K562 (cell line): ENCODE measurements around the gene SLC6A6. TPM values are rescaled to one million over a fixed set of nuclear protein-coding genes. Genes with fewer than 3 reads are reported as not detected.

Experiments
- CHD1 ChIP-seq: fragments of 200-600 bp; sonication (generic); IDR thresholded peaks from one replicate; pipeline ENCODE4 v1.6.1; 2012; ENCODE audit warnings: mild to moderate bottlenecking, moderate library complexity, low read length, inconsistent platforms
- KDM5B ChIP-seq: fragments of 200-600 bp; sonication (generic); IDR thresholded peaks from 2 replicates; pipeline ENCODE4 v1.6.1; 2012; ENCODE audit warnings: low read depth, mild to moderate bottlenecking, moderate library complexity, low read length, control low read depth, inconsistent platforms; ENCODE audit not compliant: insufficient replicate concordance
- MXI1 ChIP-seq: IDR thresholded peaks from 2 replicates; pipeline ENCODE4 v1.6.1; 2011; ENCODE audit warnings: low read depth, mild to moderate bottlenecking, improper control_type of control experiment, low read length
- PTRF ChIP-seq: fragments of 450-650 bp; IDR thresholded peaks from 2 replicates; pipeline ENCODE4 v1.6.1; 2016; ENCODE audit warnings: mild to moderate bottlenecking, missing genetic modification characterization, missing compliant biosample characterization
- PTTG1 ChIP-seq: fragments of 450-650 bp; IDR thresholded peaks from 2 replicates; pipeline ENCODE4 v1.6.1; 2016; ENCODE audit warnings: low read depth, mild to moderate bottlenecking, missing genetic modification characterization, missing compliant biosample characterization
- SIN3B ChIP-seq: fragments of 450-650 bp; IDR thresholded peaks from 2 replicates; pipeline ENCODE4 v1.6.1; 2017; ENCODE audit warnings: low read depth, mild to moderate bottlenecking, moderate library complexity
- TAF7 ChIP-seq: fragments of 450-650 bp; IDR thresholded peaks from 2 replicates; pipeline ENCODE4 v1.6.1; 2016; ENCODE audit warnings: missing genetic modification characterization, missing compliant biosample characterization
- ZNF586 ChIP-seq: fragments of 450-650 bp; formaldehyde crosslinking; conservative IDR thresholded peaks from 2 replicates; pipeline ENCODE4 v1.4.0; 2020; ENCODE audit warnings: mild to moderate bottlenecking, moderate library complexity
- ZSCAN29 ChIP-seq: fragments of 450-650 bp; IDR thresholded peaks from 2 replicates; pipeline ENCODE4 v1.6.1; 2017
- polyA plus RNA-seq, 8 experiments: library from polyadenylated mRNA; depleted of rRNA in 4 of 8; stranded (reverse) in 5 of 8; unstranded in 3 of 8; fragments of >200 nt; fragmentation: Nextera tagmentation in 2 of 8; fragmentation: Illumina TruSeq in 1 of 8; extraction: Ambion mirVana in 2 of 8; extraction: Trizol in 1 of 8; gene quantifications; 2 replicates each; pipeline versions ENCODE4 v1.2.1 to v1.2.3, GENCODE V29; 2011 to 2014; ENCODE audit warnings: inconsistent platforms in 1 of 8, missing spikeins in 1 of 8
- total RNA-seq, 7 experiments: library from RNA; depleted of rRNA in 6 of 7; stranded (reverse); fragments of >200 nt in 6 of 7; fragmentation: Illumina TruSeq in 2 of 7; extraction: Trizol in 2 of 7; gene quantifications; 2 replicates each; pipeline versions ENCODE4 v1.2.1 to v1.2.3, GENCODE V29; 2011 to 2021; ENCODE audit warnings: low replicate concordance in 1 of 7
- TF ChIP-seq, protein P1 (sequence below): fragments of 250-450 bp; sonication (Bioruptor Pico); IDR thresholded peaks from 2 replicates; pipeline ENCODE4 v1.5.0; 2020; ENCODE audit warnings: mild to moderate bottlenecking, borderline replicate concordance
- TF ChIP-seq, protein P2 (sequence below): fragments of 450-650 bp; IDR thresholded peaks from 2 replicates; pipeline ENCODE4 v1.6.1; 2014; ENCODE audit warnings: low read depth, mild to moderate bottlenecking, moderate library complexity, borderline replicate concordance

SLC6A6 gene
- total and polyA plus RNA-seq, 9 of the 15 experiments (the other 6 are each of a cell fraction or from before 2014, with no cell fraction given), result 12.3 to 203 (median 93.2) TPM

DNA sequence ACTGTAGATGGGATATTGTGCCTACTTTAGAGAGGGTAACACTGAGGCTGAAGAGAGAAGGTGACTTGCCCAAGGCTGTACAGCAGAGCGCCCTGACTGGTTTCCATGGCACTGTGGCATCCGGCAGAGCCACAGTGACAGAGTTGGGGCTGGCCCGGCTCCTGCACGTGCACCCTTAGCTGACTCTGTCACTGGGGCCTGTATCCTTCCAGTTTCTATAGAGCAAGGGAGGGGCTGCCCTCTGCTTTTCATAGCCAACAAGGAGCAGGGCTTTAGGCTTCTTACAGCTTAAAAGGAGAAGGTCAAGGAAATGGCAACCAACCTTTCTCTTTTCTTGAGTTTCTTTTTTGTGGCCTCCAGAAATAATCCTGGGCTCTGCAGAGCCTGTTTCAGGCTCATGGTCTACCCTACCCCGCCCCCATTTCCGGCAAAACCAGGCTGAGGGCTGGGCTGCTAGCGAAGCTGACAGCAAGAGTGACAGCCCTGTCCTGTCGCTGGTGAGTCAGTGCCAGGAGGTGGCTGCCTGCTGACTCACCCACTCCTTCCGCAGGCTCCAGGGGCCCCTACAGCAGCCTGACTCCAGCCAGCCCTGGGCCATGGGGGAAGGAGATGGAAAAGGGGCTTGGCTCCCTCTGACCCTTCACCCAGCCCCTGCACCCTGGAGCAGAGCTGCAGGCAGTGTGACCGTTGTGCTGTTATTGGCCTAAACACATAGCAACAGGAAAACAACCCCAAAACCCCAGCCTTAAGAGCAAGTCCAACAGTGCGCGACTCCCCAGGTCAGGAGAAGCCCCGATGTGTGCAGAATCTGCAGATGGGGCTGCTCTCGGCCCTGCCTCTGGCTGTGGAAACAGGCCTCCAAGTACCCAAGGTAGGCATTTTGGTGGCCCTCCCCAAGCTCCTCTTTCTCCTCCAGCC lies 29.8 kb downstream of the SLC6A6 start (continued):
- TF ChIP-seq, protein P1, sequence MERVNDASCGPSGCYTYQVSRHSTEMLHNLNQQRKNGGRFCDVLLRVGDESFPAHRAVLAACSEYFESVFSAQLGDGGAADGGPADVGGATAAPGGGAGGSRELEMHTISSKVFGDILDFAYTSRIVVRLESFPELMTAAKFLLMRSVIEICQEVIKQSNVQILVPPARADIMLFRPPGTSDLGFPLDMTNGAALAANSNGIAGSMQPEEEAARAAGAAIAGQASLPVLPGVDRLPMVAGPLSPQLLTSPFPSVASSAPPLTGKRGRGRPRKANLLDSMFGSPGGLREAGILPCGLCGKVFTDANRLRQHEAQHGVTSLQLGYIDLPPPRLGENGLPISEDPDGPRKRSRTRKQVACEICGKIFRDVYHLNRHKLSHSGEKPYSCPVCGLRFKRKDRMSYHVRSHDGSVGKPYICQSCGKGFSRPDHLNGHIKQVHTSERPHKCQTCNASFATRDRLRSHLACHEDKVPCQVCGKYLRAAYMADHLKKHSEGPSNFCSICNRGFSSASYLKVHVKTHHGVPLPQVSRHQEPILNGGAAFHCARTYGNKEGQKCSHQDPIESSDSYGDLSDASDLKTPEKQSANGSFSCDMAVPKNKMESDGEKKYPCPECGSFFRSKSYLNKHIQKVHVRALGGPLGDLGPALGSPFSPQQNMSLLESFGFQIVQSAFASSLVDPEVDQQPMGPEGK, result no peak
- TF ChIP-seq, protein P2, sequence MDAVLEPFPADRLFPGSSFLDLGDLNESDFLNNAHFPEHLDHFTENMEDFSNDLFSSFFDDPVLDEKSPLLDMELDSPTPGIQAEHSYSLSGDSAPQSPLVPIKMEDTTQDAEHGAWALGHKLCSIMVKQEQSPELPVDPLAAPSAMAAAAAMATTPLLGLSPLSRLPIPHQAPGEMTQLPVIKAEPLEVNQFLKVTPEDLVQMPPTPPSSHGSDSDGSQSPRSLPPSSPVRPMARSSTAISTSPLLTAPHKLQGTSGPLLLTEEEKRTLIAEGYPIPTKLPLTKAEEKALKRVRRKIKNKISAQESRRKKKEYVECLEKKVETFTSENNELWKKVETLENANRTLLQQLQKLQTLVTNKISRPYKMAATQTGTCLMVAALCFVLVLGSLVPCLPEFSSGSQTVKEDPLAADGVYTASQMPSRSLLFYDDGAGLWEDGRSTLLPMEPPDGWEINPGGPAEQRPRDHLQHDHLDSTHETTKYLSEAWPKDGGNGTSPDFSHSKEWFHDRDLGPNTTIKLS, result no peak
- TF ChIP-seq SIN3B (no peak), TAF7 (peak; percentile 9; the same call in 1 of the 2 replicates), PTRF (tag) (no peak), PTTG1 (tag) (no peak), ZNF586 (CRISPR knock-in tag) (no peak), CHD1 (no peak), ZSCAN29 (no peak), MXI1 (0 out of 2 replicates have a peak, but pooled peaks have one; percentile 8), KDM5B (no peak)
